GM23338 (cell line): ENCODE measurements around the gene CEACAM18. TPM values are rescaled to one million over a fixed set of nuclear protein-coding genes. Genes with fewer than 3 reads are reported as not detected.

ENCODE experiments used
- ATAC-seq: fragments of 200-7000 bp; cut with Tn5 transposase; 3 replicates; pipeline ENCODE4 v1.9.1; 2020
- DNase-seq: peaks from one replicate; pipeline ENCODE4 v3.0.0-alpha.2; 2015; ENCODE audit warnings: low spot score
- H2AFZ ChIP-seq: fragments of 200-600 bp; sonication (generic); 2 replicates; pipeline ENCODE4 v1.8.0; 2016; ENCODE audit warnings: antibody characterized with exemption, mild to moderate bottlenecking, moderate library complexity
- H3F3A ChIP-seq: fragments of 200-600 bp; sonication (generic); replicated peaks from 2 replicates; pipeline ENCODE4 v1.8.0; 2017; ENCODE audit warnings: antibody characterized with exemption, mixed run types, low read depth
- H3K27ac ChIP-seq: fragments of 200-600 bp; sonication (generic); 2 replicates; pipeline ENCODE4 v1.6.1; 2016; ENCODE audit warnings: low read depth
- H3K27me3 ChIP-seq: fragments of 200-600 bp; sonication (generic); 2 replicates; pipeline ENCODE4 v1.8.0; 2016; ENCODE audit warnings: mild to moderate bottlenecking, mixed run types, moderate library complexity; ENCODE audit not compliant: insufficient read depth
- H3K36me3 ChIP-seq: fragments of 200-600 bp; sonication (generic); 2 replicates; pipeline ENCODE4 v1.8.0; 2016; ENCODE audit warnings: mild to moderate bottlenecking; ENCODE audit not compliant: insufficient read depth
- H3K4me1 ChIP-seq: fragments of 200-600 bp; sonication (generic); 2 replicates; pipeline ENCODE4 v1.8.0; 2016; ENCODE audit warnings: mild to moderate bottlenecking, moderate library complexity; ENCODE audit not compliant: insufficient read depth
- H3K4me2 ChIP-seq: fragments of 200-600 bp; sonication (generic); 2 replicates; pipeline ENCODE4 v1.7.1; 2017; ENCODE audit warnings: mixed run types
- H3K4me3 ChIP-seq: fragments of 200-600 bp; sonication (generic); 2 replicates; pipeline ENCODE4 v1.6.1; 2016; ENCODE audit warnings: mixed run types
- H3K79me2 ChIP-seq: fragments of 200-600 bp; sonication (generic); replicated peaks from 2 replicates; pipeline ENCODE4 v1.8.0; 2017; ENCODE audit warnings: mild to moderate bottlenecking; ENCODE audit not compliant: insufficient read depth
- H3K9me2 ChIP-seq: fragments of 200-600 bp; sonication (generic); 2 replicates; pipeline ENCODE4 v1.8.0; 2017; ENCODE audit not compliant: insufficient read depth
- H4K20me1 ChIP-seq: fragments of 200-600 bp; sonication (generic); replicated peaks from 2 replicates; pipeline ENCODE4 v1.8.0; 2017; ENCODE audit warnings: mild to moderate bottlenecking; ENCODE audit not compliant: insufficient read depth
- H3K27ac Mint-ChIP-seq: 2 replicates; pipeline ENCODE4 v1.8.0; 2020; ENCODE audit warnings: inconsistent platforms, mild to moderate bottlenecking, moderate library complexity, mixed read lengths
- H3K27me3 Mint-ChIP-seq: 3 replicates; pipeline ENCODE4 v1.8.0; 2022; ENCODE audit warnings: low read depth, mild to moderate bottlenecking, moderate library complexity, mixed read lengths, inconsistent platforms; ENCODE audit not compliant: insufficient read depth, poor library complexity
- H3K36me3 Mint-ChIP-seq: 3 replicates; pipeline ENCODE4 v1.8.0; 2021; ENCODE audit warnings: low read depth, mild to moderate bottlenecking, inconsistent platforms, moderate library complexity, mixed read lengths
- H3K4me1 Mint-ChIP-seq: 3 replicates; pipeline ENCODE4 v1.8.0; 2020; ENCODE audit warnings: mild to moderate bottlenecking, inconsistent platforms, mixed read lengths
- H3K4me3 Mint-ChIP-seq: 3 replicates; pipeline ENCODE4 v1.8.0; 2021; ENCODE audit warnings: moderate library complexity, mild to moderate bottlenecking, inconsistent platforms, mixed read lengths
- H3K9me3 Mint-ChIP-seq: 3 replicates; pipeline ENCODE4 v1.8.0; 2020; ENCODE audit warnings: moderate library complexity, mild to moderate bottlenecking, inconsistent platforms, mixed read lengths
- CREB1 ChIP-seq: fragments of 250-450 bp; sonication (Bioruptor Pico); IDR thresholded peaks from 2 replicates; pipeline ENCODE4 v1.5.0; 2020; ENCODE audit warnings: low read depth, mild to moderate bottlenecking, moderate library complexity
- CTCF ChIP-seq, 2 experiments: fragments of 200-600 bp in 1 of 2; sonication (generic) in 1 of 2; conservative IDR thresholded peaks; 2 replicates each; pipeline versions ENCODE4 v1.5.1 to v1.6.1; 2016 to 2017; ENCODE audit warnings: antibody characterized with exemption in 2 of 2, low read depth in 2 of 2, mild to moderate bottlenecking in 2 of 2, moderate library complexity in 1 of 2
- ETS1 ChIP-seq: IDR thresholded peaks from 2 replicates; pipeline ENCODE4 v1.6.1; 2016; ENCODE audit warnings: antibody characterized with exemption
- EZH2 ChIP-seq: fragments of 200-600 bp; sonication (generic); IDR thresholded peaks from one replicate; pipeline ENCODE4 v1.8.0; 2017; ENCODE audit warnings: antibody characterized with exemption, mild to moderate bottlenecking, low read depth; ENCODE audit not compliant: unreplicated experiment
- EZH2phosphoT487 ChIP-seq: fragments of 200-600 bp; sonication (generic); IDR thresholded peaks from one replicate; pipeline ENCODE4 v1.8.1; 2018; ENCODE audit warnings: antibody characterized with exemption; ENCODE audit not compliant: unreplicated experiment
- REST ChIP-seq: IDR thresholded peaks from one replicate; pipeline ENCODE4 v1.6.1; 2018; ENCODE audit warnings: antibody characterized with exemption; ENCODE audit not compliant: unreplicated experiment
- STAT1 ChIP-seq: IDR thresholded peaks from one replicate; pipeline ENCODE4 v1.6.1; 2016; ENCODE audit warnings: antibody characterized with exemption; ENCODE audit not compliant: unreplicated experiment
- ZNF114 ChIP-seq: fragments of 250-450 bp; sonication (Bioruptor Pico); IDR thresholded peaks from 2 replicates; pipeline ENCODE4 v1.5.0; 2020; ENCODE audit warnings: mild to moderate bottlenecking, moderate library complexity
- polyA plus RNA-seq: library from polyadenylated mRNA; unstranded; fragments of >200 nt; fragmentation: Nextera tagmentation; extraction: Ambion mirVana; gene quantifications from 2 replicates; pipeline ENCODE4 v1.2.1, GENCODE V29; 2016
- total RNA-seq: library from RNA; depleted of rRNA; stranded (reverse); fragments of >200 nt; shearing (Covaris generic); gene quantifications from 2 replicates; pipeline ENCODE4 v1.2.3, GENCODE V29; 2014

CEACAM18 gene
- total and polyA plus RNA-seq, 2 experiments from 2014 or later = not detected

- TF ChIP-seq REST (no peak), EZH2 (no peak)
Measured at GRCh38 chr19:51513968-51514367, 35.6 kb downstream of the CEACAM18 start (continued).

DNA sequence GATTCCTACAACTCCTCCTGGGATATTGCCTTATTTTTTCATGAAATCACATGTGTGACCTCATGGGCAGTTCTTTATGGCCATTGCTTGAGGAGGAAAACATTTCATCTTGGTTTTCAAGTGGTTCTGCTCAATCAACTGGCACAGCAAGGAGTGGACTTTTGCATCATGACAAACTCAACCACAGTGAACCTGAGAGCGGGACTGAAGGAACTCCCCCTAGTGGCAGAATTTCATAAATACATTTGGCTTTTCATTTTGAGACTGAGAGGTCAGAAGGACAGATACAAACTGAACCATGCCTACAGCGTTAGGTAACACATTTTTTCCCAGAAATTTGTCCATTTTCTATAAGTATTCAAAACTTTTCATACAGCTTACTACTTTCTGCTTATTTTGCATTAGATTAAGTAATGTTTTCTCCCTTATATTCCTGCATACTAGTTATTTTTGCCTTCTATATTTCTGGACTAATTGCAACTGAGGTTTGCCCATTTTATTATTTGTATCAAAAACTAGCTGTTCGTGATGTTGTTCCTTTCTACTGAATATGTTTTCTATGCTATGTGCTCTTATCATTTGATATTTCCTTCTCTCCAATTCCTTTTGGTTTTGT lies 36.6 kb downstream of the CEACAM18 start:
- H3K4me1 ChIP-seq = no peaks in the 10 kb centered on the region
- no peak for TF ChIP-seq ETS1
- peak; percentile 75 to 83 for TF ChIP-seq CTCF (conservative IDR thresholded peaks at IDR 0.05; ENCODE audit: low read depth in 2 of 2)
- Mint-ChIP-seq H3K9me3 (peaks cover 70% of the 10 kb centered on the region), H3K4me3 (no peak overlapping the region), H3K36me3 (peaks cover 8% of the 10 kb centered on the region; the same call in 2 of the 3 replicates), H3K27me3 (peaks cover 4% of the 10 kb centered on the region), H3K27ac (no peak overlapping the region), H3K4me1 (no peaks in the 10 kb centered on the region)
- no peaks in the 10 kb centered on the region for H3F3A ChIP-seq
- H3K36me3 ChIP-seq = no peaks in the 10 kb centered on the region
- H4K20me1 ChIP-seq = no peaks in the 10 kb centered on the region
- DNase-seq (peak; percentile 82), ATAC-seq (peak; percentile 67; the same call in 2 of the 3 replicates)
- H2AFZ ChIP-seq = no peak overlapping the region
- no peak overlapping the region for H3K27ac ChIP-seq
- H3K9me2 ChIP-seq = peaks cover 5% of the 10 kb centered on the region; the same call in 1 of the 2 replicates
- H3K27me3 ChIP-seq = no peaks in the 10 kb centered on the region
- H3K4me2 ChIP-seq = no peak overlapping the region
- H3K79me2 ChIP-seq = no peaks in the 10 kb centered on the region
- H3K4me3 ChIP-seq = no peak overlapping the region

DNA sequence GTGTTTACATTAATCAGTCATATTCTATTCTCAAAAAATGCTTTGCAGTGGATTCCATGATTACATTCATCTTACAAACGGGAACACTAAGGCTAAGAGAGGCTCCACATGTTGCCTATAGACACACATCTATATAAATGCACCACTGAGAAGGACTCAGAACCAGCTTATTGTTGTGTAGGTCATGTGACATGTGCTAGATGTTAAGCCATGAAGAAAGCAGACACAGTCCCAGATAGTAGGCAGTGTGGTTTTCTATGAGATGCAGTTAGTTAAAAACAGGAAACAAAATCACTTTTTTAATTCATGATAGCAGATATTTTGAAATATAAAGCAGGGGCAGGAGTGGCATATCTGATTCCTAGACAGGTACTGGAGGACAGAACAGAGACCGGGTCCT lies 42.4 kb downstream of the CEACAM18 start:
- H3K4me1 ChIP-seq = no peaks in the 10 kb centered on the region
- DNase-seq = no peak
- ATAC-seq = no peak
- H3F3A ChIP-seq = no peaks in the 10 kb centered on the region
- H3K27ac ChIP-seq = no peak overlapping the region
- H3K4me2 ChIP-seq = no peak overlapping the region
- Mint-ChIP-seq H3K36me3 (peaks cover 9% of the 10 kb centered on the region; the same call in 2 of the 3 replicates), H3K27me3 (no peaks in the 10 kb centered on the region), H3K4me3 (no peak overlapping the region), H3K4me1 (no peaks in the 10 kb centered on the region), H3K9me3 (peaks cover 85% of the 10 kb centered on the region), H3K27ac (no peak overlapping the region)
- H3K79me2 ChIP-seq = no peaks in the 10 kb centered on the region
- H3K4me3 ChIP-seq = no peak overlapping the region
- H3K36me3 ChIP-seq = no peaks in the 10 kb centered on the region
- 0 out of 2 replicates have a peak, but pooled peaks cover 6% of the 10 kb centered on the region for H3K9me2 ChIP-seq
- no peak overlapping the region for H2AFZ ChIP-seq
- no peaks in the 10 kb centered on the region for H4K20me1 ChIP-seq
- H3K27me3 ChIP-seq = no peaks in the 10 kb centered on the region
- TF ChIP-seq ZNF114 (CRISPR knock-in tag) = no peak
- no peak for TF ChIP-seq CREB1 (CRISPR knock-in tag)
- TF ChIP-seq ETS1 = no peak
- TF ChIP-seq EZH2phosphoT487 = no peak
- TF ChIP-seq STAT1 = no peak
- no peak for TF ChIP-seq CTCF (conservative IDR thresholded peaks at IDR 0.05; ENCODE audit: low read depth in 2 of 2)
